ENCODE data around the gene ZNF316.

ZNF316 gene

DNA sequence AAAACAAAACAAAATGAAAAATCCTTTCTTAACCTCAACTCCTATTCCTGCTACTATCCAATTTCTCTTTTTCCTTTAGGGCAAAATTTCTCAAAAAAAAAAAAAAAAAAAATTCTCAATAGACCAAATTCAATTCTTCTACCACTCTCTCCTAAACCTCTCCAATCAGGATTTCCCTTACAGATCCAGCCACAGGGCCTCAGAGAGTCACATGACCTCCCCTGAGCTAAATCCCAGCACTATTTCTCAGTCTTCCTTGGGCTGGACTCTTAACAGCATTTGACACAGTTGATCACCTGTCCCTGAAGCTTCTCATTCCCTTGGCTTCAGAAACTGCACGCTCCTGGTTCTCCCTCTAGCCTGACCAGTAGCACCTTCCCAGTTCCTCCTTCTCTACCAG lies 64.7 kb downstream of the ZNF316 start:
- no peak for DNase-seq
